ENCODE measurements around the gene MIEF1.
"Not testable (repeated sequence)": the region's sequence is repeated elsewhere in the genome, so short reads cannot be mapped to it uniquely, and the experiment has no call there.

MIEF1 gene

GRCh38 chr22:39489094-39490068 is 12.7 kb upstream of the MIEF1 start:
- no peak for DNase-seq (ENCODE audit: low read depth in 2 of 3, low spot score in 2 of 3)

DNA sequence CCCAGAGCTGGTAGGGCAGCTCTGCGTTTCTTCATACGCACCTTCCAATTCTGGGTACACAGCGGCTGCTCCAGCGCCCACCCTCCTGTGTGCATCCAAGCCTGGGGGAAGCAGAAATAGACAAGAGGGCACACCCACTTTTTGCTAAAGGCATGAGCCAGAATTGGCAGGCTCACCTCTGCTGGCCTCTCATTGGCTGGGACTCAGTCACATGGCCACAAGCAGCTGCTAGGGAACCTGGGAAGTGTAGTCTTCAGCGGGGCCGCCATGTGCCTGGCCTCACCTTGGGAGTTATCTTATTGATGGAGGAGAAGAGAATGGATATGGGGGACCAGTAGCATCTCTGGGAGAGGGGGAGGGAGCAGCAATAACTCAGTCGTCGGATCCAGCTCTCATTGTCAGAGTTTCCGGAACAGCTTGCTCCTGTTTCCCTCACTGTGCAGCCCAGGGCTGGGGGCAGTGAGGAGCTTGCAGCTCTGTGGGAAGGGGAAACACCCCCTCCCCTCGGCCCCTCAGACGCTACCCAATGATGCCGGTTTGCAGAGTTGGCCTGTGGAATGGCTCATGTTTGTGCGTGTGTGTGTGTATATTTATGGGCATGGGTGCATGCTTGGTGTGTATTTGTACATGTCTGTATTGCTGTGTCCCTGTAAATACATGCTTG is 11.8 kb upstream of the MIEF1 start:
- DNase-seq (ENCODE audit: low read depth in 2 of 3, low spot score in 2 of 3): peak; percentile 25 to 54 (median 38)

GRCh38 chr22:39490966-39491680 is 11.0 kb upstream of the MIEF1 start:
- DNase-seq (ENCODE audit: low read depth in 2 of 3, low spot score in 2 of 3): no peak

DNA sequence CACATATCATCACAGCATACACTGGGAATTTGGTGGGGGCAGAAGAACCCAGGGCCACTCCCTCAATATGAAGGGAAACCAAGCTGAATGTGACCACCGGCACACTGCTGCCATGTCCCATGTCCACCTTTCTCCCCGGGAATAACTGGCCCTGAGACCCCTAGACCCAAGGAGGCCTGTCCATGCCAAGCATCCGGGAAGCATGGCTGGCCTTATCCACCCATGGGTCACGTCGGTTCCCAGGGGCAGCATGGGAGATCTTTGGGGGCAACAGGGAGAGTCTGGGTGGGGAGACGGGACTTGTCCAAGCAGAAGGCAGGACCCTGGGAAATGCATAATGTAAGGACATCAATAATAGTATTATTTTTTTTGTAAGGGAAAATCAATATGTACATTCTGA is 10.4 kb upstream of the MIEF1 start:
- no peak for DNase-seq (ENCODE audit: low read depth in 2 of 3, low spot score in 2 of 3)

GRCh38 chr22:39492186-39492585 is 9.9 kb upstream of the MIEF1 start:
- DNase-seq (ENCODE audit: low read depth in 2 of 3, low spot score in 2 of 3): no peak

GRCh38 chr22:39493759-39494158 is 8.3 kb upstream of the MIEF1 start:
- no peak for DNase-seq (ENCODE audit: low read depth in 2 of 3, low spot score in 2 of 3)

DNA sequence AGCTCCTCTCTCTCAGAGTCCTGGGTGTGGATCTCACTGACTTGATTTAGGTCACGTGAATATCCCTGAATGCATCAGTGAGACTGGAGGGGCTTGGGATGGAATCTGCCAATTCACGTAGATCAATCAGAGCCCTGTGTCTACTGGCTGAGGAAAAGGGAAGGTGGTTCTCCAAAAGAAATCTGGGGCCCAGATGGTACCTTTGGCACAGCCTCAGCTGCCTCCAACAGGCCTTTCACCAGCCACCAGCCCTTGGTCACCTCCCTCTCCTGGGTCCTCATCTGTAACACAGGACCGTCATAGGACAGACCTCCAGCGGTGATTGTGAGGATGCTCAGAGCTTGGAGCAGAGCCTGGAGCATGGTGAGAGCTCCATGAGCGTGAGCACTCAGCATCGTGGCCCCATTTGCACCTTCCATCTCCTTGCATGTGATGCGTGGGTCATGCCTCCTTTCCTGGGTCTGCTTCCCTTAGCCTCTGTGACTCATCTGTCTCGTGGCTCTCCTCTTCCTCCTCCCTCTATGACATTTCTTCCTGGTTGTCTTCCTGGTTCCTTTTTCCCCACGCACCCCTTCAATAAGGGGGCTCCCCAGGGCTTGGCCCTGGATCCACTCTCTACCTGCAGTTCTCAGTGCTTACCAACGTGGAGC is 7.5 kb upstream of the MIEF1 start:
- no peak for DNase-seq (ENCODE audit: low read depth in 2 of 3, low spot score in 2 of 3)

GRCh38 chr22:39496131-39496838 is 5.8 kb upstream of the MIEF1 start:
- DNase-seq (ENCODE audit: low read depth in 2 of 3, low spot score in 2 of 3): peak in 1 of 3 experiments; percentile 36

GRCh38 chr22:39497429-39497828 is 4.7 kb upstream of the MIEF1 start:
- DNase-seq (ENCODE audit: low read depth in 2 of 3, low spot score in 2 of 3): no peak

DNA sequence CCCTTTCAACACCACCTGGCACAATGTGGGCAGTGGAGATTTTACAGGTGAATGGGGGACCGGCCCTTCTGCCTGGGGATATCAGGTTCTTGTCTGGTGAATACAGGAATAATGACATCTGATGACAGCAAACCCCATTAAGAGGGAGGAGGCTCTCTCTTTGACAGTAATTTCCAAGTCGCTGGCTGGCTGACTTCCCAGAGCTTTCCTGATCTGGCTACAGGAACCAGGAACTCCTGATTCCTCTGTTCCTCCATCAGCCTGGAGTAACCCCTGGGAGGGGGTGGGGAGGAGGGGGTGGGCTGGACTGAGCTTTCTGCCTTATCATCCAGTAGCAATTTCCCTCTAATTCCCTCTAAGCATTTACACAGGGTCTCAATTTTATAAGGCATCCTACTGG is 3.7 kb upstream of the MIEF1 start:
- no peak for DNase-seq (ENCODE audit: low read depth in 2 of 3, low spot score in 2 of 3)

DNA sequence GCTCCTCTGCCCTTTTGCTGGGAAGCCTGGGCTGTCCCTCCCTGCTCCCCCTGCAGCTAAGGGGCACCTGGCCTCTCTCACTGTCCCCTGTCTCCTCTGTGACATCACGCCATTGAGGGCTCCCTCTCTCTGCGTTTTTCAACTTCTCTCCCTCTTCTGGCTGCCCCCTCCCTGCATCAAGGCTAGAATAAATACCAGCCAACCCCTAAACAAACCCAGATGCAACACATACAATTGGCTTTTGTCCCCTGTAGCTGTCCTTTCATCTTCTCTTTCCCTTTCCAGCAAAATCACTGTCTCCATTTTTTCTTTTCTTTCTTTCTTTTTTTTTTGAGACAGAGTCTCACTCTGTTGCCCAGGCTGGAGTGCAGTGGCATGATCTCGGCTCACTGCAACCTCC is 3.3 kb upstream of the MIEF1 start:
- DNase-seq (ENCODE audit: low read depth in 2 of 3, low spot score in 2 of 3): no peak

GRCh38 chr22:39500101-39500500 is 2.0 kb upstream of the MIEF1 start:
- no peak for DNase-seq (ENCODE audit: low read depth in 2 of 3, low spot score in 2 of 3)

DNA sequence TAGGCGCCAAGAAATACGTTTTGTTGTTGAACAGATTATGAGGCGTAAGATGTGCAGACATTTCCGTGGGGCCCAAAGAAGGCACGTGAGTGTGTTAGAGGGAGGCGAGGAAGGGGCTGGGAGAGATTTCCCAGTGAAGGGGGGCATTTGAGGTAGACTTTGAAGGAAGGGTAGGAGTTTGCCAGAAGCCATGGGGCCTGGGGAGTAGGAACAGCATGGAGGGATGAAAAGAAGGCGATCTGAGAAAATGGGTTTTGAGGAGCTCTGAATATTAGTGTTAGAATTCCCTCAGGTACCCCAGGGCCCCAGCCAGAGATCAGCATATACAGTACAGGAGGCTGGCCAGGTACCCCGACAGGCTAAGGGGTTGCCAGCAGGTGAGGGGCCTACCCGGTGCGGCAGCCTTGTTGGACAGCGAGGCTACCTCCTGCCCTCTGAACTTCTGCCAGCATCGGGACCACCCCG is 414 bp upstream of the MIEF1 start:
- DNase-seq (ENCODE audit: low read depth in 2 of 3, low spot score in 2 of 3): no peak

DNA sequence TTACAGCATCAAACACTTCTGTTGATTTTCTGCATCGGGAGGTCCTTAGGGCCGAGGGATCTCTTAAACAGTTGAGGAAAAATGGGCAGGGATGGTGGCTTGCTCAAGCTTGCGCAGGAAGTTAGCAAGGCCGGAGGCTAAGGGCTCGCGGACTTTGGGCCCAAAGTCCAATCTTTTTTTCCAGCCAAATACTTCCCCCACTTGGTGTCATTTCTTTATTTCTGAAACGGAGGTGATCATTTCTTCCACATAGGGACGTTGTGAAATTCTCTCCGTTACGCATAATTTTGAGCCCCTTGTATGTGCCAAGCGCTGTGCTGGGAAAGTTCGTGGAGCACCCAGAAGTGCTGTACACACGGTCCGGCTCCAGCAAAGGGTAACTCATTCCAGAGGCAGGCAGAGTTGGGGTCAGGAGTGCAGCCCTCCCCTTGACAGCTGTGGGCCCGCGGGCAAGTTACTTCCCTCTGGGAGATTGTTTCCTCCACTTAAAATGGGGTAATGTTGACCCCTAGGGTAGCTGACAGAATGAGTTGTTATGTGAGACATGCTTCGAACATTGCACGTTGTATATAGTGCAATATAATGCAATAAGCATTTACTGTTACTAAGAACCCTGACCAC is 809 bp downstream of the MIEF1 start:
- DNase-seq (ENCODE audit: low read depth in 2 of 3, low spot score in 2 of 3): no peak

GRCh38 chr22:39503630-39504029 is 1.5 kb downstream of the MIEF1 start:
- DNase-seq (ENCODE audit: low read depth in 2 of 3, low spot score in 2 of 3): no peak

- no peak for DNase-seq (ENCODE audit: low read depth in 2 of 3, low spot score in 2 of 3)
Observed at GRCh38 chr22:39504071-39504470, 2.0 kb downstream of the MIEF1 start.

DNA sequence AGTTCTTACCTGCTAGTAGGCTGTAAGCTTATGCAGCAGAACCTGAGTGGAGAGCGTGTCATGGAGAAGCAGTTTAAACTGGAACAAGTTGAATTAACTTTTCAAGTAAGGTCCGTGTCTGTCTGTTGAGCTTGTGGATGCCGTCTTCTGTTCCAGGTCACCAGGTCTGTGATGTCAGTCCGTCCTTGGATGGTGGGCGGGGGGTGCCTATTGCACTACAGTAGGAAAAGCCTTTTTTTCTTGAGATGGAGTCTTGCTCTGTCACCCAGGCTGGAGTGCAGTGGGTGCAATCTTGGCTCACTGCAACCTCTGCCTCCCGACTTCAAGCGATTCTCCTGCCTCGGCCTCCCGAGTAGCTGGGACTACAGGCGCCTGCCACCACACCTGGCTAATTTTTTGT is 4.9 kb downstream of the MIEF1 start:
- not testable (repeated sequence) for DNase-seq (ENCODE audit: low read depth in 2 of 3, low spot score in 2 of 3)

GRCh38 chr22:39508393-39508792 is 6.3 kb downstream of the MIEF1 start:
- DNase-seq (ENCODE audit: low read depth in 2 of 3, low spot score in 2 of 3): no peak

DNA sequence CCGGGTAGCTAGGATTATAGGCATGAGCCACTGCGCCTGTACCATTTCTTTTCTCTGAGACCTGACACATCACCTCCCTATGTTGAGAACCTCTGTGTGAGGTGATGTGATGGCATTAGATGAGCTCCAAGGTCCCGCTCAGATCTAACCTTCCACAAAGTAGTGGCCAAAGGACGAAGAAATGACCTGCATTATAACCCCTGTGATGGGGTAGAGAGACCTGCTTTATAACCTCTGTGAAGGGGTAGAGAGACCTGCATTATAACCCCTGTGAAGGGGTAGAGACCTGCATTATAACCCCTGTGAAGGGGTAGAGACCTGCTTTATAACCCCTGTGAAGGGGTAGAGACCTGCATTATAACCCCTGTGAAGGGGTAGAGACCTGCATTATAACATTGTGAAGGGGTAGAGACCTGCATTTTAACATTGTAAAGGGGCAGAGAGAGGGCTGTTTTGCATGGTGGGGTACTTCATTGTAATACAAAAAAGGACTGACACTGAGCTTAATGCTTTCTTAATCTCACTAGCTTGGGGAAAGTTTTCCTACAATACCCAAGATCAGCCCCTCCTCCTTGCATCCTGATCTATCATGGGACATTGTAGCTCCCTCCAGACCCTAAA is 8.5 kb downstream of the MIEF1 start:
- no peak for DNase-seq (ENCODE audit: low read depth in 2 of 3, low spot score in 2 of 3)

GRCh38 chr22:39511226-39511625 is 9.1 kb downstream of the MIEF1 start:
- DNase-seq (ENCODE audit: low read depth in 2 of 3, low spot score in 2 of 3): no peak
